HG02884 (cell line): Measurements from ENCODE around the gene RPS6KB2.
"Not testable (repeated sequence)": the region's sequence is repeated elsewhere in the genome, so short reads cannot be mapped to it uniquely, and the experiment has no call there.

Experiments
- ATAC-seq: cut with Tn5 transposase; IDR thresholded peaks from one replicate; pipeline ENCODE4 v1.9.1; 2021; ENCODE audit warnings: mild to moderate bottlenecking, moderate library complexity; ENCODE audit not compliant: unreplicated experiment

The RPS6KB2 gene

DNA sequence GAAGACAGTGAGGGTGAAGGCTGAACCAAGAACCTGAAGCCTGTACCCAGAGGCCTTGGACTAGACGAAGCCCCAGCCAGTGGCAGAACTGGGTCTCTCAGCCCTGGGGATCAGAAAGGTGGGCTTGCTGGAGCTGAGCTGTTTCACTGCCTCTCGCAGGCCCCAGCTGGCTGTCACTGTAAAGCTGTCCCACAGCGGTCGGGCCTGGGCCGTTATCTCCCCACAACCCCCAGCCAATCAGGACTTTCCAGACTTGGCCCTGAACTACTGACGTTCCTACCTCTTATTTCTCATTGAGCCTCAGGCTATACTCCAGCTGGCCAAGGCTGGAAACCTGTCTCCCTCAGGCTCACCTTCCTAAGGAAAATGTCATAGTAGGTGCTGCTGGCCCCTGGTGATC is 30.8 kb upstream of the RPS6KB2 start:
- ATAC-seq = no peak

DNA sequence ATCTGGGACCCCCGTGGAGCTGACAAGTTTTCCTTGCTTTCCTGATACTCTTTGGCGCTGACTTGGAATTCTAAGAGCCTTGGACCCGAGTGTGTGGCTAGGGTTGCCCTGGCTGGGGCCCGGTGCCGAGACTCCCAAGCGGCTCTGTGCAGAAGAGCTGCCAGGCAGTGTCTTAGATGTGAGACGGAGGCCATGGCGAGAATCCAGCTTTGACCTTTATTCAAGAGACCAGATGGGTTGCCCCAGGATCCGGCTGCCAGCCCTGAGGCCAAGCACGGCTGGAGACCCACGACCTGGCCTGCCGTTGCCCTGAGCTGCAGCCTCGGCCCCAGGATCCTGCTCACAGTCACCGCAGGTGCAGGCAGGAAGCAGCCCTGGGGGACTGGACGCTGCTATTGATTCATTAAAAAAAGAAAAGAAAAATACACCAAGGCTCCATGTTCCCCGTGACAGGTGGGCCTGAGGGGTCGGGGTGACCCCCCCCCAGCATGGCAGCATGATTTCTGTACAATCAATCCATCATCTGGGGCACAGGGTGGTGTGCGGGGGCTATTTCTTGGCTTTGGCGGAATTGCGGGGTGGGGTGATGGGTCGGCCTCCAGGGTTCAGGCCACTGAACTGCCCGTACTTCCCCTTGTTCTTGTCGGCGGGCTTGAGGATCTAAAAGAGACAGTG is 30.2 kb upstream of the RPS6KB2 start:
- no peak for ATAC-seq

DNA sequence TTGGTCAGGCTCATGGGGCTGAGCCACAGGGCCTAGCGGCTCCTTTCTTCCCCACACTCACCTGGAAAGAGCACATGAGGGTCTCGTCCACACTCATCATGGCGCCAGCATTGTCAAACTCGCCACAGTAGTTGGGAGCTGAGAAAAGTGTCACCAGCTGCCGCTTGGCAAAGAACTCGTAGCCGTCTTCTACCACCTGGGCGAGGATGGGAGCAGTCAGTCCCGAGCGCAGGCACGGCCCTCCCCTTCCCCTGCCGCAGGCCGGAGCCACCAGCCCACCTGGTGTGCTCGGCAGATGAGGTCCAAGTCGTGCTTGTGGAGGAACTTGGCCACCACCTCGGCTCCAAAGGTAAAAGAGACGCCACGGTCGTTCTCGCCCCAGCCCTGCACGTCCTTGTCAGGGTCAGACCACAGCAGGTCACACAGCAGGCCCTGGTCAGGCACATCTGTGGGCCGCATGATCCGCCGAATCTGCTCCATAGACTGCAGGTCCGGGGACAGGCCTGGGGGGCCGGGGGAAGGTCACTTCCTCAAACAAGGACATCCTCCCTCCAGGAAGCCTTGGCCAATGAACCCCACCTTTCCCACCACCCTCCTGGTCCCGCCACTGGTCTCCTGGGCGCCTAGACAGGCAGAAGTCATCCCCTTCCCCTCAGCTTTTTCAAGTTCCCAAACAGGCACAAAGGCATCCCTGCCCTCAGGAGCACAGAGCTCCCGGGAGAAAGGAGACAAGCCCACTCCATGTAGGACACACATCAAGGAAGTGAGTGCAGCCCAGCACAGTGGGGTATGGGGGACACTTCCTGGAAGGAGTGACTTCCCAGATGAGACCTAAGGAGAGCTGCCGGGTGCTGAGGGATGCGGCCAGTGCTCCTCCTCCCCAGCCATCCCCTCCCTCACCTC is 29.4 kb upstream of the RPS6KB2 start:
- ATAC-seq = no peak

DNA sequence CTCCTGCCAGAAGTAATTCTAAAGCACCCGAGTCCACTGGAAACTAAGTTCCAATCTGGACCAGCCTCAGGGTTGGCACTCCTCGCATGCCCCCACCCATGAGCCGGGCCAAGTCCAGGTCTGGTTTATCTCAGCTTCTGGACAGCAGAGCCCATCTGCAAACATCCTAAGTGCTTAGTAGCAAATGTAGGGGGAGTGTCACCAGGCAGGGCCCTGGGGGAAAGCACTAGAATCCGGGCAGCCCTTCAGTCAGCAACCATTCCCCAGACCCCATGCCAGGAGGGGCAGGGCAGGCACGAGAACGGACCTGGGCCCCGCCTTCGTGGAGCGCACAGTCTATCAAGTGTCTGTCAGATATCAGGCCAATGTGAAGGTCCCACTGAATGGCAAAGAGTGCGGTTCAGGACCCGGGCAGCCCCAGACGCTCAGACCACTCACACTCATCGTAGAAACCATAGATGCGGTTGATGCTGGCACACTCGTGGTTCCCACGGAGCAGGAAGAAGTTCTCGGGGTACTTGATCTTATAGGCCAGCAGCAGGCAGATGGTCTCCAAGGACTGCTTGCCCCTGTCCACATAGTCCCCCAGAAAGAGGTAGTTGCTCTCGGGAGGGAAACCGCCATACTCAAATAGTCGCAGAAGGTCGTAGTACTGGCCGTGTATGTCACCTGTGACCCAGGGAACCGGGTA is 27.9 kb upstream of the RPS6KB2 start:
- ATAC-seq = no peak

DNA sequence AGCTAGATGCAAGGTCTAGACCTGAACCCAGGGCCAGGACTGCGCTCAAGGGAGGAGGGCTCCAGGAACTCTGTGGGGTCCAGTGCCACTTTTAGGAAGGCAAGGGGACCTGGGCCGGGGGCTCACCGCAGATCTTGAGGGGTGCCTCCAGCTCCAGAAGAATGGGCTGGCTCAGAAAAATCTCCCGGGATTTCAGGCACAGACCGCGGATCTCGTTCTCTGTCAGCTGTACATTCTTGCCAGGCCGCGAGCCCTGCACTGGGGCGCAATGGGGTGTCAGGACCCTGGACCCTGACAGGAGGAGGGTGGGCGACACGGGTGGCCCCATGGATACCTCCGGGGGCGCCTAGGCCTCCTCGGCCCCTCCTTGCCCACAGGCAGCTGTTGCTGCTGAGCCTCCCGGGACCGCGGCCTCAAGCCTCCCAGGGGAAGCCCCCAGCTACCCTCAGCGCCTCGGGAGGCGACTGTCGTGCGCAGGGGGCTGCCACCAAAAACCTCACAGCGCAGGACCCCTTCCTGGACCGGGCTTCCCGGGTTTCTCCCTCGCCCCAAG is 27.3 kb upstream of the RPS6KB2 start:
- ATAC-seq = peak; percentile 20

DNA sequence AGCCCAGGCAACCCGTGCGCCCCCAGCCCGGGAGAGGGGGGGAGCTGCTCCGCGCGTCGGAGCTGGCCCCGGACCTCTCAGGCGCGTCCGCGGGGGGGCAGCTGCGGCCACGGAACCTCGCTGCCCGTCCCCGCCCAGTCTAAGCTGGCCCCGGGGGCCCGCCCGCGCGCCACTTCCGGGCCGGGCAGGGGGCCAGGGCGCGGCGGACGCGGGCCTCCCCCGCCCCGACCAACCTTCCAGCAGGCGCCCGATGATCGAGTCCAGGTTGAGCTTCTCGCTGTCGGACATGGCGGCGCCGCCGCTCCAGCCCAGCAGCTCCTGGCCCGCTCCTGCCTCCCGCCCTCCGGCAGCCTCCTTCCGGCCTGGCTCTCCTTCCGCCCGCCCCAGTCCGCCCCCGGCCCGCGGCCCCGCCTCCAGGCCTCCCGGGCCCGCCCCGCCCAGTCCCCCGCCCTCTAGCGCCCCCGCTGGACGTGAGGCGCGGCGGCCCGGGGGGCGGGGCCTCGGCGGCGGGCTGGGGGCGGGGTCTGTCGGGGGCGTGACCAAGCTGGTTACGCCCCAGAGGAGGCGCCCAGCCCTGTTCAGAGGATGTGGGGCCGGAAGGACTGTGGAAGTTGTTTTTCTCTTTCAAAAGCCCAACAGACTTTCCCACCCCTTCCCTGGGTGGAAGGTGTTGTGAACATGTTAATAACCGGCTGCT is 26.7 kb upstream of the RPS6KB2 start, which contains the start of gene PPP1CA:
TSS of gene PPP1CA (minus strand) at position 364 of the 697 bp plus-strand sequence. CDS start at position 288, 76 bp downstream.
- peak; percentile 44 for ATAC-seq

DNA sequence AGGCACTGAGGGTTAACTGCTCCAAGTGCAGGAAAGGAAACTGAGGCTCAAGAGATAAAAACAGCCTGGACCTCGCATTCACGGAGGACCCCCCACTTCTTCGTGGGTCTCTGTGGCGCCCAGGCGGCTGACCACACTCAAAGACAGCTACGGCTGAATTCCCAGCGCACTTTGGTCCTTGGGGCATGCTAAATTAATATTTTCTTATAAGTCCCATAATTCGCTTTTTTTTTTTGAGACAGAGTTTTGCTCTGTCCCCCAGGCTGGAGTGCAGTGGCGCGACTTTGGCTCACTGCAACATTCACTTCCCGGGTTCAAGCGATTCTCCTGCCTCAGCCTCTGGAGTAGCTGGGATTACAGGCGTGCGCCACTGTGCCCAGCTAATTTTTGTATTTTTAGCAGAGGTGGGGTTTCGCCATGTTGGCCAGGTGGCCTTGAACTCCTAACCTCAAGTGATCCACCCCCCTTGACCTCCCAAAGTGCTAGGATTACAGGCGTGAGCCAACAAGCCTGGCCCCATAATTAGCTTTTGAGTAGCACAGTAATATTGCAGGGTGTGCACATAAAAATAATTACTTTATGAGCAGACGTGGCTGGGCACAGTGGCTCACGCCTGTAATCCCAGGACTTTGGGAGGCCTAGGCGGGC is 26.0 kb upstream of the RPS6KB2 start:
- ATAC-seq = not testable (repeated sequence)

DNA sequence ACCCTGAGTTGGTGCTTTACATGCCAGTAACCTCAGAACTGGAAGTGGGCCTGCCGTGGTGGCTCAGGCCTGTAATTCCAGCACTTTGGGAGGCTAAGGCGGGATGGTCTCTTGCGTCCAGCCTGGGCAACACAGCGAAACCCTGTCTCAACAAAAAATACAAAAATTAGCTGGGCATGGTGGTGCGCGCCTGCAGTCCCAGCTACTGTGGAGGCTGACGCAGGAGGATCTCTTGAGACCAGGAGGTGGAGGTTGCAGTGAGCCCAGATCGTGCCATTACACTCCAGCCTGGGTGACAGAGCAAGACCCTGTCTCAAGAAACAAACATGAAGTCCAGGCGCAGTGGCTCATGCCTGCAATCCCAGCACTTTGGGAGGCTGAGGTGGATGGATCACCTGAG is 25.2 kb upstream of the RPS6KB2 start:
- ATAC-seq = not testable (repeated sequence)

DNA sequence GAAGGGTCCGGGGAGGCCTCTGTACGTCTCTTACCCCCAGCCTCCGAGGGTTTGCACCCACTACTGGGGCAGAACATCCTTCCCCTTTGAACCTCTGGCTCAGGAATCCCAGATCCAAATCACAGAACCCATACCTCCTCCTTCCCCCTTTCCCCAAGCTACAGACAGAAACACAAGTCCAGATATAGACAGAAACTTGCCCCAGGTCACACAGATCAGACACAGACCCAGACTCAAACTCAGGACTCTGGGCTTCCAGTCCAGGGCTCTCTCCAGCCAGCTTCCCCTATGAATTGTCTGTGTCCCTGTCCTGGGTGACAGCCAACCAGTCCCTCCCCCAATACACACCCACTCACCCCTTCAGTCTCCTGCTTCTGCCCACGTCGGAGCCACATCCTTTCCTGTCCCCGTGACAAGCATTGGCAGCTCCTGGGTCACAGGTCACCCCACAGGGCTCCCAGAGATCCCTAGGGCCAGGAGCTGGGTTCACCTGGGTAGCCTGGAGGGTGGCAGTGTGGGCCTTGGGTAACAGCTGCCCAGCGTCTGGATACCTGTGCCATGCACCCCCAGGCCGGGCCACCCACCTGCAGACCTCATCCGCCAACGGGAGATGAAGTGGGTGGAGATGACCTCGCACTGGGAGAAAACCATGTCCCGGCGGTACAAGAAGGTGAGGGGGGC is 23.6 kb upstream of the RPS6KB2 start:
- ATAC-seq = no peak

DNA sequence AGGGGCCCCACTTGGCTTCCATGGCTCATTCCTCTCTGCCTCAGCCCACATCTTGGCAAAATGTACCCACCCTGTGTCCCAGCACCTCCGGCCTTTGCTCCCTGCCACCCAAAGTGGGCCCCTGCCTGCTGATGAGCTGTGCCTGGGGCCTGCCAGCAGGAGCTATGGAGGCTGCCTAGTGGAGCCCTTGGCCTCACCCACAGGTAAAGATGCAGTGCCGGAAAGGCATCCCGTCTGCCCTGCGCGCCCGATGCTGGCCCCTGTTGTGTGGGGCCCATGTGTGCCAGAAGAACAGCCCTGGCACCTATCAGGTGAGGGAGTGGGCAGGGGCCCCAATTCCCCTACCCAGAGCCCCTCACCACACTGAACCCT is 23.1 kb upstream of the RPS6KB2 start:
- no peak for ATAC-seq

DNA sequence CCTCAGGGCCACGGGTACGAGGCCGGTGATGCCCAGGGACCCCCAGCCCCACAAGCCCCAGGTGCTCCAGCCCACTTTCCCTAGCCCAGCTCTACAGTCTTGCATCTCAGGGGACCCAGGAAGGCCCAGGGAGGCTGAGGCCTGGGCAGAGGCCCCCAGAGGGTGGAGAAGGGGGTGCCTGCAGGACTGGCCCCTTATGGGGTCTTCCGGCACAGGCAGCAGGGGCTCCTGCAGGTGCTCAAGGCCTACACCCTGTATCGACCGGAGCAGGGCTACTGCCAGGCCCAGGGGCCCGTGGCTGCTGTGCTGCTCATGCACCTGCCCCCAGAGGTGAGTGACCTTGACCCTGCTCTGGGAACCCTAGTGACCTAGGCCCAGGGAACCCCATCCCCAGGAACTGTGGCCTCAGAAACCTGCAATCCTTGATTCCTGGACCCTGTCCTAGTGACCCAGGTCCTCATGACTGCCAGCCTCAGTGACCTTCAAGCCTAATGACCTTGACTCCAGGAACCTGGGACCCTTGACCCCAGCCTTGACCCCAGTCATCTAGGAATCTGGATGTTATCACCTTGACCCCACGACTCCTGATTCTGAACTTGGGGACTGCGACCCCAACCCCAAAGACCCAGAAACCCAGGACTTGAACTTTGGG is 22.5 kb upstream of the RPS6KB2 start:
- ATAC-seq = no peak

DNA sequence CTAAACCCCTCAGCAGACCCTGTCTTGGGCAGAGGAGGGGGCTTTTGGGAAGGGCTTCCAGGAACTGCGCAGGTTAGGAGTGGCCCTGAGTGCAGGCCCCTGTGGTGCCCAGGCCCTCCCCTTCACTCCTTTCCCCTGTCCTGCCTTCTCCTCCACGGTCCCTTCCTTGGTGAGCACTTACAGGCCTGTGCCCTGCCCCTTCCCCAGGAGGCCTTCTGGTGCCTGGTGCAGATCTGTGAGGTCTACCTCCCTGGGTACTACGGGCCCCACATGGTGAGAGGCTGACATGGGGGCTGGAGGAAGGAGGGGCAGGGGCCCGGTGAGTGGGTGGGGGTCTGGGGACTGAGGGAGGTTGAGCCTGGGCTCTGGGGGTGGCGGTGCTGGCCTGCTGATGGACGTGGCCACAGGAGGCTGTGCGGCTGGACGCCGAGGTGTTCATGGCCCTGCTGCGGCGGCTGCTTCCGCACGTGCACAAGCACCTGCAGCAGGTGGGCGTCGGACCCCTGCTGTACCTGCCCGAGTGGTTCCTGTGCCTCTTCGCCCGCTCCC is 21.8 kb upstream of the RPS6KB2 start:
- no peak for ATAC-seq

DNA sequence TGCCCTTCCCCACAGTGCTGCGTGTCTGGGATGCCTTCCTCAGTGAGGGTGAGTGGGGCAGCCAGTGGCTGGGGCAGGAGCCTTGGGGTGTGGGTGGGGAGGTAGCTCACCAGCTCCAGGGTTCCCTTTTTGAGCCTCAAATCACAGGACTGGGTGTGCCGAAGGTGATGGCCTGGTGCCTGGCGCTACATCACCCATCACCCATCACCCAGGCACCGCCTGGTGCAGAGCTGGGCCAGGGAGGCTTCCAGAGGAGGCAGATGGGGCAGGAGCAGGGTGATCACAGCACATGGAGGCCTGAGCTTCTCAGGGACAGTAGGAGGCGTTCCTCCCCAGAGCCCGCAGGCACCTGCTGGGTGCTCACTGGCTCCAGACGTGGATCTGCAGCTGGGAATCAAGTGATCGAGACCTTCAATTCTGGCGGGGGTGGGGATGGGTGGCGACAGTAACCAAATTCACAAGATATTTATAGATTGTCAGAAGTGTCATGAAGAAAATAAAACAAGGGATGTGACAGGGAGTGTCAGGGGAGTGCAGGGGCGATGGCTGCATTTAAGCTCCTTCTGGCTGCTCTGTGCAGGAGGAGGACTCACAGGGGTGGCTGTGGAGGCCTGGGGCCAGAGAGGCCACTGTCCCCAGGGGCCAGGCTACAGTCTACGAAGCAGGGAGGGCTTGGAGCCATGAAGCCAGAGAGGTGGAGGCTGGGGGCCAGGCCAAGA is 21.2 kb upstream of the RPS6KB2 start:
- ATAC-seq = no peak

DNA sequence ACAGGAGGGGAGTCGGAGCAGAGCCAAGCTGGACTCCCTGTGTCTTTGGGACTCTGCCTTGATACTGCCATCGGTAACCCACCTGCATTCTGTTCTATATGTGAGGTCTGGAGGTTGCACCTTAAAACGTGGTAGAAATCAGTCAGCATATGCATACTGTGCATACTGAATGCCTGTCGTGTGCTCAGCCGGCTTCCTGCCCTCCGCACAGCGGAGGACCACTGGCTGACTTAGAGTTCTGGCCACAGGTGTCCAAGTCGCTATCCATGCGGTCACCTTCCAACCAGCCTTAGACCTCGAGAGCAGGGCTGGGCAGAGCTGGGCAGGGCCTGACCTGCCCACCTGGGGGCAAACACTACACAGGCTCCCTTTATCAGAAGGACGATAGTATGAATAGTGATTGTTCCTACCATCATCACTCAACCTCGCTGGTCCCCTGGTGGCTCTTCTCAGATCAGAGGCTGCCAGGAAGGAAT is 20.6 kb upstream of the RPS6KB2 start:
- no peak for ATAC-seq

DNA sequence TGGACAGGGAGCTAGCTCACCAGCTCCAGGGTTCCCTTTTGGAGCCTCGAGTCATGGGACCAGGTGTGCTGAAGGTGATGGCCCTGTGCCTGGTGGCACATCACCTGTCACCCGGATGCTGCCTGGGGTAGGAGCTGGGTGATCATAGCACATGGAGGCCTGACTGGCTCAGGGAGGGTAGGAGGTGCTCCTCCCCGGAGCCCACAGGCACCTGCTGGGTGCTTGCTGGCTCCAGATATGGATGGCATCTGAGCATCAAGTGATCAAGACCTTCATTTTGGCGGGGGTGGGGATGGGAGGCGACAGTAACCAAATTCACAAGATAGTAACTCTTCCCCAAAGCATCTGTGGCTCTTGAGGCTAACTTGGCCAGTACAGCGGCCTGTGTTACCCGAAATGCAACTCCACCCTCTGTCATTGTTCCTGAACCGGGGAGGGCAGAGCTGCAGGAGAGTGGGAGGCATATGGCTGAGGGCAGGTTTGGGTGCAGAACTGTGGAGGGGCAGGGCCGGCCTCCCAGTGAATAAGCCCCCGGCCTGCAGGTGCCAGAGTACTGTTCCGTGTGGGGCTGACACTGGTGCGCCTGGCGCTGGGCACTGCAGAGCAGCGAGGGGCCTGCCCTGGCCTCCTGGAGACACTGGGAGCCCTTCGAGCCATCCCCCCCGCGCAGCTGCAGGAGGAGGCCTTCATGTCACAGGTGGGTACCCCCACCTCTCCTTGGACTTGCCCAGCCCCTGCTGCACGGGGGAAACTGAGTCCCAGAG is 19.7 kb upstream of the RPS6KB2 start:
- ATAC-seq = no peak

DNA sequence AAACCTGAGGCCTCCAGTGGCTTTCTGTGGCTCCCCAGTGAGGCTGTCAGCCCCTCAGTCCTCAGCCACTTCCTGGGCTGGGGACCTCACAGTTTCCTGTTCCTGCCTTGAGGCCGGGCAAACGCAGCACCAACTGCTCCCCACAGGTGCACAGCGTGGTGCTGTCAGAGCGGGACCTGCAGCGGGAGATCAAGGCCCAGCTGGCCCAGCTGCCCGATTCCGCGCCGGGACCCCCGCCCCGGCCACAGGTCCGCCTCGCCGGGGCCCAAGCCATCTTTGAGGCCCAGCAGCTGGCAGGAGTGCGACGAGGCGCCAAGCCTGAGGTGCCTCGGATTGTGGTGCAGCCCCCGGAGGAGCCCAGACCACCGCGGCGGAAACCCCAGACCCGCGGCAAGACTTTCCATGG is 19.0 kb upstream of the RPS6KB2 start:
- ATAC-seq = no peak

DNA sequence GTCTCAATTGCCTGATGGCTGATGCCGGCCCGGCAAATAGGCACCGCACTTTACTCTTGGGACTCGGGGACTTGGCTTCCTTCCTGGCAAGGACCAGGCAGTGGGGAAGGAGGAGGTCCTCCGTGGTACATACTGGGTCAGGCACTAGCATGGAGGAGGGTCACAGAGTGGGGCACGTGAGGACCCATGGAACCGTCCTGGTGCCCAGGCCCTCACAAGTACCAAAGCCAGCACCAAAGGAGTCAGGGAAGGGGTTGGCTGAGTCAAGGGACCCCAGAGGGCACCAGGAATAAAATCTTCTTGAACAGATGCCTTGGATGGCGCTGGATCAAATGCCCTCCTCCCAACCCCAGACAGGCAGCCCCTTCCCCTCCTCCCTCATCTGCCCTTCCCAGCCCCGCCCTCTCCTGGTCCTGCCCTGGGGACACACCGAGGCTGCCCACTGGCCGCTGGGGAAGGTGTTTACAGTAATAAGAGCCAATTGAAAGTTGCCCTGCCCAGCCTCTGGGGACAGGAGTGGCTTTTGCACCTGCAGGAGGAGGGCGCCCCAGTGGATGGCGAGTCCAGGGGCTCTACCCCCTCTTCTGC is 18.4 kb upstream of the RPS6KB2 start:
- ATAC-seq = no peak
